HepG2 (cell line): ENCODE measurements around the gene GPR62. TPM values are rescaled to one million over a fixed set of nuclear protein-coding genes. Genes with fewer than 3 reads are reported as not detected.
A peak's percentile ranks its signal among the peaks of the same experiment; 100 is the strongest.

Source experiments
- ETV6 ChIP-seq: sonication (generic); formaldehyde crosslinking; conservative IDR thresholded peaks from 2 replicates; pipeline ENCODE4 v1.4.0; 2020; ENCODE audit warnings: missing genetic modification reagents
- GTF3A ChIP-seq: sonication (generic); formaldehyde crosslinking; conservative IDR thresholded peaks from 2 replicates; pipeline ENCODE4 v1.4.0; 2020; ENCODE audit warnings: mild to moderate bottlenecking, missing genetic modification reagents
- HOXA9 ChIP-seq: sonication (generic); formaldehyde crosslinking; IDR thresholded peaks from 2 replicates; pipeline ENCODE4 v1.8.1; 2022; ENCODE audit warnings: missing genetic modification reagents, mild to moderate bottlenecking, moderate library complexity, borderline replicate concordance
- MBNL3 ChIP-seq: fragments of 250-450 bp; sonication (Bioruptor Pico); conservative IDR thresholded peaks from 2 replicates; pipeline ENCODE4 v1.8.0; 2022; ENCODE audit warnings: mild to moderate bottlenecking, inconsistent platforms
- TCF12 ChIP-seq, 2 experiments: fragments of 450-650 bp in 1 of 2; sonication (generic) in 1 of 2; formaldehyde crosslinking in 1 of 2; IDR thresholded peaks; 2 replicates each; pipeline versions ENCODE4 v1.6.1 to v1.8.0; 2017 to 2022; ENCODE audit warnings: antibody characterized with exemption in 1 of 2, mild to moderate bottlenecking in 1 of 2, missing genetic modification reagents in 1 of 2, moderate library complexity in 1 of 2
- TOE1 ChIP-seq: sonication (generic); formaldehyde crosslinking; IDR thresholded peaks from 2 replicates; pipeline ENCODE4 v1.4.0; 2020; ENCODE audit warnings: mild to moderate bottlenecking, missing genetic modification reagents
- ZFP41 ChIP-seq: sonication (generic); formaldehyde crosslinking; IDR thresholded peaks from 2 replicates; pipeline ENCODE4 v1.4.0; 2020; ENCODE audit warnings: mild to moderate bottlenecking, missing genetic modification reagents, borderline replicate concordance
- ZFP90 ChIP-seq: sonication (generic); formaldehyde crosslinking; IDR thresholded peaks from 2 replicates; pipeline ENCODE4 v1.8.0; 2022; ENCODE audit warnings: missing genetic modification reagents, mild to moderate bottlenecking, inconsistent platforms, borderline replicate concordance
- ZKSCAN1 ChIP-seq: fragments of 150-350 bp; IDR thresholded peaks from 2 replicates; pipeline ENCODE4 v1.6.1; 2014; ENCODE audit warnings: low read length
- ZNF143 ChIP-seq: sonication (generic); formaldehyde crosslinking; IDR thresholded peaks from 2 replicates; pipeline ENCODE4 v1.4.0; 2020; ENCODE audit warnings: missing genetic modification reagents
- ZNF24 ChIP-seq: fragments of 450-650 bp; IDR thresholded peaks from 2 replicates; pipeline ENCODE4 v1.6.1; 2017; ENCODE audit warnings: antibody characterized with exemption, mild to moderate bottlenecking
- ZNF749 ChIP-seq: sonication (generic); formaldehyde crosslinking; IDR thresholded peaks from 2 replicates; pipeline ENCODE4 v1.8.0; 2022; ENCODE audit warnings: mild to moderate bottlenecking, missing genetic modification reagents, moderate library complexity, borderline replicate concordance
- polyA plus RNA-seq, 8 experiments: library from polyadenylated mRNA; depleted of rRNA in 3 of 8; stranded (reverse) in 7 of 8; unstranded in 1 of 8; fragments of >200 nt; fragmentation: Illumina TruSeq in 4 of 8; extraction: Trizol in 4 of 8; gene quantifications; 2 replicates each; pipeline versions ENCODE4 v1.2.1 to v1.2.3, GENCODE V29; 2011 to 2016; ENCODE audit warnings: low read depth in 4 of 8, missing spikeins in 1 of 8, mixed read lengths in 1 of 8; ENCODE audit not compliant: insufficient read depth in 1 of 8
- total RNA-seq, 5 experiments: library from RNA; depleted of rRNA; stranded (reverse); fragments of >200 nt; fragmentation: Illumina TruSeq; extraction: Trizol; gene quantifications; 2 replicates each; pipeline ENCODE4 v1.2.3, GENCODE V29; 2016; ENCODE audit warnings: low read depth in 1 of 5
- TF ChIP-seq, protein P1 (sequence below): sonication (generic); formaldehyde crosslinking; IDR thresholded peaks from 2 replicates; pipeline ENCODE4 v1.4.0; 2020; ENCODE audit warnings: missing genetic modification reagents, borderline replicate concordance
- TF ChIP-seq, protein P2 (sequence below): sonication (generic); formaldehyde crosslinking; IDR thresholded peaks from 2 replicates; pipeline ENCODE4 v1.4.0; 2020; ENCODE audit warnings: mild to moderate bottlenecking, low read depth, missing genetic modification reagents
- TF ChIP-seq, protein P3 (sequence below): sonication (generic); formaldehyde crosslinking; IDR thresholded peaks from 2 replicates; pipeline ENCODE4 v1.5.0; 2020; ENCODE audit warnings: missing genetic modification reagents
- TF ChIP-seq, protein P4 (sequence below): sonication (generic); formaldehyde crosslinking; conservative IDR thresholded peaks from 2 replicates; pipeline ENCODE4 v1.8.0; 2022; ENCODE audit warnings: missing genetic modification reagents
- TF ChIP-seq, protein P5 (sequence below): sonication (generic); formaldehyde crosslinking; IDR thresholded peaks from 2 replicates; pipeline ENCODE4 v1.4.0; 2020; ENCODE audit warnings: missing genetic modification reagents

Gene GPR62
- total and polyA plus RNA-seq, 2 of the 13 experiments (the other 11 are each of a cell fraction or from before 2014, with no cell fraction given), result not detected

DNA sequence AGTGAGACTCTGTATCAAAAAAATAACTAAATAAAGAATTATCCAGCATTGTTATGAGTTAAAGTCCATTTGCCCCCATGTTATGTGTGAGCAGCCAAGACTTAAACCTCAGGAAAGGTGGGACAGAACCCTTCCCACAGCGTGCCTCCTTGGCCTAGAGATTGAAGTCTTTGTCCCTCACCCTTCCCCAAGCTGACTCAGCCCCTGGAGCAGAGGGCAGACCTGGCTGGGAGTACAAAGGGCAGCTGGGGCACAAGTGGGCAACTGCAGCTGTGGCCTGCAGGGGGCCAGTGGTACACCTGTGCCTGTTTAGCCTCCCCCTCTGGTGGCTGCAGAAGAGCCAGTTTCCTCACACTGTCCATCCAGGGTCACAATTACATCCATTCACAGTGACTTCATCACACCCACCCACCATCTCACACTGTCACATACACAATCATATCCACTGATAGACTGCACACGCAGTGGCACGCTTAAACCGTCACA lies 27.2 kb downstream of the GPR62 start (continued):
- TF ChIP-seq, protein P1, sequence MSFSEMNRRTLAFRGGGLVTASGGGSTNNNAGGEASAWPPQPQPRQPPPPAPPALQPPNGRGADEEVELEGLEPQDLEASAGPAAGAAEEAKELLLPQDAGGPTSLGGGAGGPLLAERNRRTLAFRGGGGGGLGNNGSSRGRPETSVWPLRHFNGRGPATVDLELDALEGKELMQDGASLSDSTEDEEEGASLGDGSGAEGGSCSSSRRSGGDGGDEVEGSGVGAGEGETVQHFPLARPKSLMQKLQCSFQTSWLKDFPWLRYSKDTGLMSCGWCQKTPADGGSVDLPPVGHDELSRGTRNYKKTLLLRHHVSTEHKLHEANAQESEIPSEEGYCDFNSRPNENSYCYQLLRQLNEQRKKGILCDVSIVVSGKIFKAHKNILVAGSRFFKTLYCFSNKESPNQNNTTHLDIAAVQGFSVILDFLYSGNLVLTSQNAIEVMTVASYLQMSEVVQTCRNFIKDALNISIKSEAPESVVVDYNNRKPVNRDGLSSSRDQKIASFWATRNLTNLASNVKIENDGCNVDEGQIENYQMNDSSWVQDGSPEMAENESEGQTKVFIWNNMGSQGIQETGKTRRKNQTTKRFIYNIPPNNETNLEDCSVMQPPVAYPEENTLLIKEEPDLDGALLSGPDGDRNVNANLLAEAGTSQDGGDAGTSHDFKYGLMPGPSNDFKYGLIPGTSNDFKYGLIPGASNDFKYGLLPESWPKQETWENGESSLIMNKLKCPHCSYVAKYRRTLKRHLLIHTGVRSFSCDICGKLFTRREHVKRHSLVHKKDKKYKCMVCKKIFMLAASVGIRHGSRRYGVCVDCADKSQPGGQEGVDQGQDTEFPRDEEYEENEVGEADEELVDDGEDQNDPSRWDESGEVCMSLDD (CRISPR knock-in tag), result no peak
- TF ChIP-seq ZNF143, result no peak
- no peak; the same call in 1 of the 2 replicates for TF ChIP-seq ZFP41 (CRISPR knock-in tag)
- no peak for TF ChIP-seq GTF3A (CRISPR knock-in tag)
- TF ChIP-seq, protein P2, sequence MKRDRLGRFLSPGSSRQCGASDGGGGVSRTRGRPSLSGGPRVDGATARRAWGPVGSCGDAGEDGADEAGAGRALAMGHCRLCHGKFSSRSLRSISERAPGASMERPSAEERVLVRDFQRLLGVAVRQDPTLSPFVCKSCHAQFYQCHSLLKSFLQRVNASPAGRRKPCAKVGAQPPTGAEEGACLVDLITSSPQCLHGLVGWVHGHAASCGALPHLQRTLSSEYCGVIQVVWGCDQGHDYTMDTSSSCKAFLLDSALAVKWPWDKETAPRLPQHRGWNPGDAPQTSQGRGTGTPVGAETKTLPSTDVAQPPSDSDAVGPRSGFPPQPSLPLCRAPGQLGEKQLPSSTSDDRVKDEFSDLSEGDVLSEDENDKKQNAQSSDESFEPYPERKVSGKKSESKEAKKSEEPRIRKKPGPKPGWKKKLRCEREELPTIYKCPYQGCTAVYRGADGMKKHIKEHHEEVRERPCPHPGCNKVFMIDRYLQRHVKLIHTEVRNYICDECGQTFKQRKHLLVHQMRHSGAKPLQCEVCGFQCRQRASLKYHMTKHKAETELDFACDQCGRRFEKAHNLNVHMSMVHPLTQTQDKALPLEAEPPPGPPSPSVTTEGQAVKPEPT, result no peak
- TF ChIP-seq ETV6, result peak; percentile 68; the same call in 1 of the 2 replicates
- TF ChIP-seq ZNF749 (CRISPR knock-in tag), result no peak; the same call in 1 of the 2 replicates
- TF ChIP-seq ZKSCAN1, result no peak
- TF ChIP-seq TOE1 (CRISPR knock-in tag), result no peak
- TF ChIP-seq ZFP90 (CRISPR knock-in tag), result no peak; the same call in 1 of the 2 replicates
- TF ChIP-seq TCF12 (IDR thresholded peaks at IDR 0.05), result no peak
- TF ChIP-seq TCF12 (CRISPR knock-in tag; IDR thresholded peaks at IDR 0.05), result no peak
- TF ChIP-seq, protein P3, sequence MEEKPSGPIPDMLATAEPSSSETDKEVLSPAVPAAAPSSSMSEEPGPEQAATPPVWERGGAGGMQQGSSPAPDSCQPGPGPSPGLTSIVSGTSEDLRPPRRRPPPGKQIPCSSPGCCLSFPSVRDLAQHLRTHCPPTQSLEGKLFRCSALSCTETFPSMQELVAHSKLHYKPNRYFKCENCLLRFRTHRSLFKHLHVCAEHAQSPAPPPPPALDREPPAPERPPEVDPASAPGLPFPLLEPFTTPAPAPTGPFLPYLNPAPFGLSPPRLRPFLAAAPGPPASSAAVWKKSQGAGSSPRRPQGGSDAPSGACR (CRISPR knock-in tag), result peak; percentile 85
- TF ChIP-seq, protein P4, sequence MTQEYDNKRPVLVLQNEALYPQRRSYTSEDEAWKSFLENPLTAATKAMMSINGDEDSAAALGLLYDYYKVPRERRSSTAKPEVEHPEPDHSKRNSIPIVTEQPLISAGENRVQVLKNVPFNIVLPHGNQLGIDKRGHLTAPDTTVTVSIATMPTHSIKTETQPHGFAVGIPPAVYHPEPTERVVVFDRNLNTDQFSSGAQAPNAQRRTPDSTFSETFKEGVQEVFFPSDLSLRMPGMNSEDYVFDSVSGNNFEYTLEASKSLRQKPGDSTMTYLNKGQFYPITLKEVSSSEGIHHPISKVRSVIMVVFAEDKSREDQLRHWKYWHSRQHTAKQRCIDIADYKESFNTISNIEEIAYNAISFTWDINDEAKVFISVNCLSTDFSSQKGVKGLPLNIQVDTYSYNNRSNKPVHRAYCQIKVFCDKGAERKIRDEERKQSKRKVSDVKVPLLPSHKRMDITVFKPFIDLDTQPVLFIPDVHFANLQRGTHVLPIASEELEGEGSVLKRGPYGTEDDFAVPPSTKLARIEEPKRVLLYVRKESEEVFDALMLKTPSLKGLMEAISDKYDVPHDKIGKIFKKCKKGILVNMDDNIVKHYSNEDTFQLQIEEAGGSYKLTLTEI, result no peak
- TF ChIP-seq, protein P5, sequence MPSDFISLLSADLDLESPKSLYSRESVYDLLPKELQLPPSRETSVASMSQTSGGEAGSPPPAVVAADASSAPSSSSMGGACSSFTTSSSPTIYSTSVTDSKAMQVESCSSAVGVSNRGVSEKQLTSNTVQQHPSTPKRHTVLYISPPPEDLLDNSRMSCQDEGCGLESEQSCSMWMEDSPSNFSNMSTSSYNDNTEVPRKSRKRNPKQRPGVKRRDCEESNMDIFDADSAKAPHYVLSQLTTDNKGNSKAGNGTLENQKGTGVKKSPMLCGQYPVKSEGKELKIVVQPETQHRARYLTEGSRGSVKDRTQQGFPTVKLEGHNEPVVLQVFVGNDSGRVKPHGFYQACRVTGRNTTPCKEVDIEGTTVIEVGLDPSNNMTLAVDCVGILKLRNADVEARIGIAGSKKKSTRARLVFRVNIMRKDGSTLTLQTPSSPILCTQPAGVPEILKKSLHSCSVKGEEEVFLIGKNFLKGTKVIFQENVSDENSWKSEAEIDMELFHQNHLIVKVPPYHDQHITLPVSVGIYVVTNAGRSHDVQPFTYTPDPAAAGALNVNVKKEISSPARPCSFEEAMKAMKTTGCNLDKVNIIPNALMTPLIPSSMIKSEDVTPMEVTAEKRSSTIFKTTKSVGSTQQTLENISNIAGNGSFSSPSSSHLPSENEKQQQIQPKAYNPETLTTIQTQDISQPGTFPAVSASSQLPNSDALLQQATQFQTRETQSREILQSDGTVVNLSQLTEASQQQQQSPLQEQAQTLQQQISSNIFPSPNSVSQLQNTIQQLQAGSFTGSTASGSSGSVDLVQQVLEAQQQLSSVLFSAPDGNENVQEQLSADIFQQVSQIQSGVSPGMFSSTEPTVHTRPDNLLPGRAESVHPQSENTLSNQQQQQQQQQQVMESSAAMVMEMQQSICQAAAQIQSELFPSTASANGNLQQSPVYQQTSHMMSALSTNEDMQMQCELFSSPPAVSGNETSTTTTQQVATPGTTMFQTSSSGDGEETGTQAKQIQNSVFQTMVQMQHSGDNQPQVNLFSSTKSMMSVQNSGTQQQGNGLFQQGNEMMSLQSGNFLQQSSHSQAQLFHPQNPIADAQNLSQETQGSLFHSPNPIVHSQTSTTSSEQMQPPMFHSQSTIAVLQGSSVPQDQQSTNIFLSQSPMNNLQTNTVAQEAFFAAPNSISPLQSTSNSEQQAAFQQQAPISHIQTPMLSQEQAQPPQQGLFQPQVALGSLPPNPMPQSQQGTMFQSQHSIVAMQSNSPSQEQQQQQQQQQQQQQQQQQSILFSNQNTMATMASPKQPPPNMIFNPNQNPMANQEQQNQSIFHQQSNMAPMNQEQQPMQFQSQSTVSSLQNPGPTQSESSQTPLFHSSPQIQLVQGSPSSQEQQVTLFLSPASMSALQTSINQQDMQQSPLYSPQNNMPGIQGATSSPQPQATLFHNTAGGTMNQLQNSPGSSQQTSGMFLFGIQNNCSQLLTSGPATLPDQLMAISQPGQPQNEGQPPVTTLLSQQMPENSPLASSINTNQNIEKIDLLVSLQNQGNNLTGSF (CRISPR knock-in tag), result no peak
- TF ChIP-seq MBNL3 (CRISPR knock-in tag), result no peak
- no peak for TF ChIP-seq HOXA9
- TF ChIP-seq ZNF24, result no peak
